CD14-positive monocyte (primary cell): ENCODE measurements around the gene TPRKB. TPM values are rescaled to one million over a fixed set of nuclear protein-coding genes. Genes with fewer than 3 reads are reported as not detected.

ENCODE experiments used
- DNase-seq, 3 donors: peaks; one replicate each; pipeline ENCODE4 v3.0.0-alpha.2; 2011 to 2022
- H2AFZ ChIP-seq: 2 replicates; pipeline ENCODE4 v1.6.0; 2012; ENCODE audit warnings: mild to moderate bottlenecking, low read depth, low read length, inconsistent platforms; ENCODE audit not compliant: insufficient read depth, poor library complexity, severe bottlenecking
- H3K27ac ChIP-seq, 2 donors: 1 replicate in 1 of 2; 2 replicates in 1 of 2; pipeline ENCODE4 v1.5.1; 2012 to 2013; ENCODE audit warnings: low read length in 2 of 2, control low read depth in 1 of 2, inconsistent platforms in 1 of 2, low read depth in 1 of 2, mild to moderate bottlenecking in 1 of 2
- H3K27me3 ChIP-seq, 2 donors: one replicate each; pipeline versions ENCODE4 v1.6.0 to v1.6.1; 2011 to 2013; ENCODE audit warnings: low read length in 2 of 2; ENCODE audit not compliant: control insufficient read depth in 2 of 2, insufficient read depth in 2 of 2
- H3K36me3 ChIP-seq, 2 donors: replicated peaks in 1 of 2; 1 replicate in 1 of 2; 2 replicates in 1 of 2; pipeline versions ENCODE4 v1.5.1 to v1.6.1; 2012 to 2013; ENCODE audit warnings: low read length in 2 of 2, control low read depth in 1 of 2, inconsistent platforms in 1 of 2, mild to moderate bottlenecking in 1 of 2; ENCODE audit not compliant: insufficient read depth in 2 of 2, control insufficient read depth in 1 of 2
- H3K4me1 ChIP-seq, 2 donors: 1 replicate in 1 of 2; 2 replicates in 1 of 2; pipeline versions ENCODE4 v1.5.1 to v1.6.1; 2012 to 2013; ENCODE audit warnings: low read length in 2 of 2, control low read depth in 1 of 2, inconsistent platforms in 1 of 2, mild to moderate bottlenecking in 1 of 2, moderate library complexity in 1 of 2; ENCODE audit not compliant: insufficient read depth in 2 of 2, control insufficient read depth in 1 of 2
- H3K4me2 ChIP-seq: replicated peaks from 2 replicates; pipeline ENCODE3; 2012; ENCODE audit warnings: low read length, moderate library complexity, mild to moderate bottlenecking; ENCODE audit not compliant: poor library complexity, severe bottlenecking; ENCODE audit errors: extremely low read depth
- H3K4me3 ChIP-seq, 3 experiments: fragments of 200-600 bp in 1 of 3; sonication (generic) in 1 of 3; replicated peaks in 1 of 3; 1 replicate in 2 of 3; 2 replicates in 1 of 3; pipeline ENCODE4 v1.5.1; 2011 to 2013; ENCODE audit warnings: low read length in 3 of 3, mild to moderate bottlenecking in 3 of 3, control low read depth in 2 of 3, low read depth in 2 of 3, inconsistent platforms in 1 of 3, moderate library complexity in 1 of 3
- H3K79me2 ChIP-seq: 2 replicates; pipeline ENCODE4 v1.6.0; 2012; ENCODE audit warnings: mild to moderate bottlenecking, control low read depth, inconsistent platforms, low read length, moderate library complexity; ENCODE audit not compliant: insufficient read depth
- H3K9ac ChIP-seq: 2 replicates; pipeline ENCODE4 v1.6.0; 2017; ENCODE audit warnings: low read length, mild to moderate bottlenecking; ENCODE audit not compliant: insufficient read depth, poor library complexity, severe bottlenecking
- H3K9me3 ChIP-seq, 2 donors: replicated peaks in 1 of 2; 1 replicate in 1 of 2; 2 replicates in 1 of 2; pipeline versions ENCODE4 v1.5.1 to v1.6.1; 2012 to 2013; ENCODE audit warnings: low read length in 2 of 2, control low read depth in 1 of 2; ENCODE audit not compliant: control insufficient read depth in 1 of 2, insufficient read depth in 1 of 2
- H4K20me1 ChIP-seq: 2 replicates; pipeline ENCODE4 v1.6.0; 2012; ENCODE audit warnings: mild to moderate bottlenecking, low read length, control low read depth, moderate library complexity; ENCODE audit not compliant: insufficient read depth
- H3K27ac Mint-ChIP-seq, 7 donors: one replicate each; pipeline ENCODE4 v1.8.0; 2020; ENCODE audit warnings: mild to moderate bottlenecking in 7 of 7, mixed read lengths in 7 of 7, moderate library complexity in 6 of 7, inconsistent platforms in 2 of 7
- H3K27me3 Mint-ChIP-seq, 3 donors: one replicate each; pipeline ENCODE4 v1.8.0; 2021 to 2022; ENCODE audit warnings: low read depth in 3 of 3, mild to moderate bottlenecking in 3 of 3, mixed read lengths in 3 of 3, moderate library complexity in 3 of 3, inconsistent platforms in 1 of 3
- H3K36me3 Mint-ChIP-seq, 2 donors: one replicate each; pipeline ENCODE4 v1.8.0; 2020; ENCODE audit warnings: mixed read lengths in 2 of 2, inconsistent platforms in 1 of 2, mild to moderate bottlenecking in 1 of 2
- H3K4me1 Mint-ChIP-seq: one replicate; pipeline ENCODE4 v1.8.0; 2020; ENCODE audit warnings: mild to moderate bottlenecking, mixed read lengths
- H3K4me3 Mint-ChIP-seq, 2 donors: one replicate each; pipeline ENCODE4 v1.8.0; 2020; ENCODE audit warnings: mild to moderate bottlenecking in 2 of 2, mixed read lengths in 2 of 2, moderate library complexity in 1 of 2
- H3K9me3 Mint-ChIP-seq, 7 donors: one replicate each; pipeline ENCODE4 v1.8.0; 2020 to 2022; ENCODE audit warnings: mixed read lengths in 7 of 7, mild to moderate bottlenecking in 6 of 7, moderate library complexity in 6 of 7, inconsistent platforms in 2 of 7
- CTCF ChIP-seq: fragments of 200-600 bp; IDR thresholded peaks from one replicate; pipeline ENCODE4 v1.8.0; 2022; ENCODE audit warnings: antibody characterized with exemption, mild to moderate bottlenecking
- WGBS: methylation state at CpG from one replicate; pipeline ENCODE4 v1.1.5; 2013; ENCODE audit warnings: missing lambda C conversion rate; ENCODE audit not compliant: insufficient coverage; 5-methylcytosine and 5-hydroxymethylcytosine counted together
- intact Hi-C, 2 donors: fragments of 100-400 bp; cut with micrococcal nuclease; formaldehyde crosslinking; loops; one replicate each; pipeline versions ENCODE4 v1.15.0 to v1.15.1; 2023
- polyA plus RNA-seq, 3 donors: library from polyadenylated mRNA; depleted of rRNA in 1 of 3; unstranded in 2 of 3; stranded (reverse) in 1 of 3; fragments of 300-500 nt in 2 of 3; fragments of >200 nt in 1 of 3; fragmentation: Illumina TruSeq in 2 of 3; gene quantifications; 1 replicate in 2 of 3; 2 replicates in 1 of 3; pipeline ENCODE4 v1.2.3, GENCODE V29; 2012 to 2021

The TPRKB gene
- polyA plus RNA-seq, 3 donors, result 26.9 to 69.1 (median 65.8) TPM

GRCh38 chr2:73736378-73736777 lies 767 bp downstream of the TPRKB start:
- 4% methylated on average over 6 of the region's 8 CpGs for WGBS
- H3K27me3 Mint-ChIP-seq, result peaks cover 0 to 5% (median 5%) of the 10 kb centered on the region in 3 donors
- H3K4me3 Mint-ChIP-seq, result peak overlapping the region; percentile 96 to 98
- H3K9me3 Mint-ChIP-seq, result peaks cover 2 to 16% (median 9%) of the 10 kb centered on the region in 7 donors
- no peaks in the 10 kb centered on the region for H4K20me1 ChIP-seq
- H3K36me3 Mint-ChIP-seq, result peaks cover 32 to 33% of the 10 kb centered on the region in 2 donors
- H3K4me1 Mint-ChIP-seq, result peaks cover 17% of the 10 kb centered on the region
- H3K27me3 ChIP-seq, result no peaks in the 10 kb centered on the region
- peak overlapping the region; percentile 97 for H2AFZ ChIP-seq
- H3K4me2 ChIP-seq, result peak overlapping the region; percentile 89
- DNase-seq, result no peak
- H3K36me3 ChIP-seq, result peaks cover 27 to 33% of the 10 kb centered on the region in 2 donors
- intact Hi-C loops, result loop anchor here in 1 of 2 donors (5.0 kb wide), 1 partner anchor 504 kb away; the partner anchor contains the start of genes CCT7 and PRADC1
- peak overlapping the region; percentile 61 to 97 (median 83) for H3K4me3 ChIP-seq
- no peaks in the 10 kb centered on the region for H3K9me3 ChIP-seq
- peaks cover 19% of the 10 kb centered on the region for H3K79me2 ChIP-seq
- peak overlapping the region in 5 of 7 donors; percentile 87 to 92 (median 91) for H3K27ac Mint-ChIP-seq
- TF ChIP-seq CTCF, result no peak
- peaks cover 10 to 14% of the 10 kb centered on the region in 2 donors for H3K4me1 ChIP-seq
- peak overlapping the region in 1 of 2 donors; percentile 79 for H3K27ac ChIP-seq
- peak overlapping the region; percentile 76 for H3K9ac ChIP-seq

DNA sequence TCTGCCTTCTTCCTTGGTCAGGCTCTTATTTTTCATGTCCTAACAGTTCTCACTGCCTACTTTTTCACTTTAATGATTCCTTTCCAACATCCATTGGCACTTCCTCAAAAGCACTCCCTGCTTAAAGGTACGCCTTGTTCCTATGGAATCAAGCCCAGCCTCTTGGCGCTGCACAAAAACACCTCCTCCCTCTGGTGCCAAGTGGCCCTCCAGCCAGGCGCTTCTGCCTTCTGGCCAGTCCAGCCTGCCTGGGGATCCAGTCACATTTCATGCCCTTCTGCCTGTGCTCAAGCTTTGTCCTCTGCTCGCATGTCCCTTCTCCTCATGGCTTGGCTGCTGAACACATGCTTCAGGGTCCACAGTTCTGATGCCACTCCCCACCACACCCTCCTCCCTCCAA lies 6.3 kb downstream of the TPRKB start:
- Histone ChIP-seq H3K27ac (no peak overlapping the region), H4K20me1 (no peaks in the 10 kb centered on the region), H3K4me1 (no peaks in the 10 kb centered on the region), H2AFZ (no peak overlapping the region), H3K4me3 (no peak overlapping the region), H3K36me3 (peaks cover 52 to 66% of the 10 kb centered on the region in 2 donors), H3K9me3 (no peaks in the 10 kb centered on the region), H3K27me3 (no peaks in the 10 kb centered on the region), H3K9ac (no peak overlapping the region), H3K4me2 (no peak overlapping the region), H3K79me2 (peaks cover 7% of the 10 kb centered on the region)
- Mint-ChIP-seq H3K27me3 (no peaks in the 10 kb centered on the region), H3K4me3 (no peak overlapping the region), H3K27ac (peak overlapping the region in 1 of 7 donors; percentile 32), H3K9me3 (peaks cover 0 to 2% (median 0%) of the 10 kb centered on the region in 7 donors), H3K36me3 (peaks cover 50 to 65% of the 10 kb centered on the region in 2 donors), H3K4me1 (no peaks in the 10 kb centered on the region)
- DNase-seq, result no peak
- 91% methylated on average over 4 of the region's 4 CpGs for WGBS
- no peak for TF ChIP-seq CTCF
- intact Hi-C loops, result no loop called here
